WTC11 (cell line): Measurements from ENCODE around the gene WDR48. TPM values are rescaled to one million over a fixed set of nuclear protein-coding genes. Genes with fewer than 3 reads are reported as not detected.

Experiments used
- ATAC-seq: fragments of 200-7000 bp; cut with Tn5 transposase; 2 replicates; pipeline ENCODE4 v1.10.0; 2021; ENCODE audit warnings: mild to moderate bottlenecking, moderate library complexity
- CTCF ChIA-PET: fragments of 300-600 bp; sonication (Branson Sonifier 250); formaldehyde crosslinking; loops from one replicate; lab custom pipeline; 2021; ENCODE audit warnings: antibody characterized with exemption; lab: Charles Lee
- POLR2A ChIA-PET: fragments of 350-600 bp; sonication (Branson Sonifier 250); formaldehyde crosslinking; loops from one replicate; lab custom pipeline; 2021; ENCODE audit warnings: antibody characterized with exemption; lab: Charles Lee
- DNase-seq: peaks from one replicate; pipeline ENCODE4 v3.0.0; 2021; ENCODE audit warnings: low spot score
- H3K27ac Mint-ChIP-seq: 2 replicates; pipeline ENCODE4 v1.8.0; 2021; ENCODE audit warnings: mixed read lengths
- H3K27me3 Mint-ChIP-seq: 2 replicates; pipeline ENCODE4 v1.8.0; 2021; ENCODE audit warnings: low read depth, mild to moderate bottlenecking, moderate library complexity, mixed read lengths
- H3K36me3 Mint-ChIP-seq: 2 replicates; pipeline ENCODE4 v1.8.0; 2021; ENCODE audit warnings: mixed read lengths
- H3K4me1 Mint-ChIP-seq: 2 replicates; pipeline ENCODE4 v1.8.0; 2022; ENCODE audit warnings: mixed read lengths
- H3K4me3 Mint-ChIP-seq: 2 replicates; pipeline ENCODE4 v1.8.0; 2021; ENCODE audit warnings: mild to moderate bottlenecking, moderate library complexity, mixed read lengths
- H3K9me3 Mint-ChIP-seq: 2 replicates; pipeline ENCODE4 v1.8.0; 2021; ENCODE audit warnings: mixed read lengths
- ATF1 ChIP-seq: sonication (generic); formaldehyde crosslinking; IDR thresholded peaks from 2 replicates; pipeline ENCODE4 v1.8.1; 2023; ENCODE audit warnings: mild to moderate bottlenecking, moderate library complexity, missing genetic modification reagents
- ESRRA ChIP-seq: sonication (generic); formaldehyde crosslinking; IDR thresholded peaks from 2 replicates; pipeline ENCODE4 v1.8.1; 2022; ENCODE audit warnings: mild to moderate bottlenecking, missing genetic modification reagents, borderline replicate concordance
- FOXK1 ChIP-seq: sonication (generic); formaldehyde crosslinking; IDR thresholded peaks from 2 replicates; pipeline ENCODE4 v1.8.0; 2022; ENCODE audit warnings: mild to moderate bottlenecking, moderate library complexity, missing genetic modification reagents
- GABPB1 ChIP-seq: sonication (generic); formaldehyde crosslinking; IDR thresholded peaks from 2 replicates; pipeline ENCODE4 v1.8.1; 2023; ENCODE audit warnings: mild to moderate bottlenecking, missing genetic modification reagents
- GRHL2 ChIP-seq: fragments of 250-450 bp; sonication (Bioruptor Pico); IDR thresholded peaks from 2 replicates; pipeline ENCODE4 v1.8.0; 2022; ENCODE audit warnings: mild to moderate bottlenecking, moderate library complexity; ENCODE audit not compliant: insufficient replicate concordance, severe bottlenecking
- IRF2 ChIP-seq: sonication (generic); formaldehyde crosslinking; IDR thresholded peaks from 2 replicates; pipeline ENCODE4 v1.8.0; 2022; ENCODE audit warnings: low read depth, missing genetic modification reagents, borderline replicate concordance
- JUN ChIP-seq: sonication (generic); formaldehyde crosslinking; IDR thresholded peaks from 2 replicates; pipeline ENCODE4 v1.8.0; 2023; ENCODE audit warnings: mild to moderate bottlenecking, missing genetic modification reagents
- NFATC4 ChIP-seq: fragments of 250-450 bp; sonication (Bioruptor Pico); IDR thresholded peaks from 2 replicates; pipeline ENCODE4 v1.9.0; 2021; ENCODE audit warnings: mild to moderate bottlenecking
- NR3C1 ChIP-seq: sonication (generic); formaldehyde crosslinking; conservative IDR thresholded peaks from 2 replicates; pipeline ENCODE4 v1.8.1; 2023; ENCODE audit warnings: low read depth, mild to moderate bottlenecking, missing genetic modification reagents
- RELA ChIP-seq: sonication (generic); formaldehyde crosslinking; IDR thresholded peaks from 2 replicates; pipeline ENCODE4 v1.8.1; 2022; ENCODE audit warnings: missing genetic modification reagents, mild to moderate bottlenecking, borderline replicate concordance
- SMAD4 ChIP-seq: sonication (generic); formaldehyde crosslinking; IDR thresholded peaks from 2 replicates; pipeline ENCODE4 v1.8.0; 2022; ENCODE audit warnings: mild to moderate bottlenecking, missing genetic modification reagents
- ZNF232 ChIP-seq: sonication (generic); formaldehyde crosslinking; IDR thresholded peaks from 2 replicates; pipeline ENCODE4 v1.8.0; 2022; ENCODE audit warnings: mild to moderate bottlenecking, missing genetic modification reagents
- total RNA-seq: library from RNA; stranded (reverse); gene quantifications from 3 replicates; pipeline ENCODE4 v1.2.3, GENCODE V29; 2021
- TF ChIP-seq, protein P1 (sequence below): sonication (generic); formaldehyde crosslinking; conservative IDR thresholded peaks from 2 replicates; pipeline ENCODE4 v1.8.1; 2023; ENCODE audit warnings: mild to moderate bottlenecking, low read depth, missing genetic modification reagents, moderate library complexity
- TF ChIP-seq, protein P2 (sequence below): sonication (generic); formaldehyde crosslinking; IDR thresholded peaks from 2 replicates; pipeline ENCODE4 v1.8.1; 2022; ENCODE audit warnings: low read depth, missing genetic modification reagents, borderline replicate concordance
- TF ChIP-seq, protein P3 (sequence below): sonication (generic); formaldehyde crosslinking; IDR thresholded peaks from 2 replicates; pipeline ENCODE4 v1.8.0; 2022; ENCODE audit warnings: mild to moderate bottlenecking, missing genetic modification reagents
- TF ChIP-seq, protein P4 (sequence below): sonication (generic); formaldehyde crosslinking; IDR thresholded peaks from 2 replicates; pipeline ENCODE4 v1.8.0; 2023; ENCODE audit warnings: mild to moderate bottlenecking, missing genetic modification reagents
- TF ChIP-seq, protein P5 (sequence below): sonication (generic); formaldehyde crosslinking; IDR thresholded peaks from 2 replicates; pipeline ENCODE4 v1.8.1; 2023; ENCODE audit warnings: mild to moderate bottlenecking, missing genetic modification reagents, moderate library complexity
- TF ChIP-seq, protein P6 (sequence below): sonication (generic); formaldehyde crosslinking; IDR thresholded peaks from 2 replicates; pipeline ENCODE4 v1.8.0; 2022; ENCODE audit warnings: mild to moderate bottlenecking, missing genetic modification reagents
- TF ChIP-seq, protein P7 (sequence below): sonication (generic); formaldehyde crosslinking; IDR thresholded peaks from 2 replicates; pipeline ENCODE4 v1.8.1; 2023; ENCODE audit warnings: mild to moderate bottlenecking, moderate library complexity, missing genetic modification reagents

WDR48 gene
- total RNA-seq, 1 experiment from 2014 or later = 40.9 TPM

DNA sequence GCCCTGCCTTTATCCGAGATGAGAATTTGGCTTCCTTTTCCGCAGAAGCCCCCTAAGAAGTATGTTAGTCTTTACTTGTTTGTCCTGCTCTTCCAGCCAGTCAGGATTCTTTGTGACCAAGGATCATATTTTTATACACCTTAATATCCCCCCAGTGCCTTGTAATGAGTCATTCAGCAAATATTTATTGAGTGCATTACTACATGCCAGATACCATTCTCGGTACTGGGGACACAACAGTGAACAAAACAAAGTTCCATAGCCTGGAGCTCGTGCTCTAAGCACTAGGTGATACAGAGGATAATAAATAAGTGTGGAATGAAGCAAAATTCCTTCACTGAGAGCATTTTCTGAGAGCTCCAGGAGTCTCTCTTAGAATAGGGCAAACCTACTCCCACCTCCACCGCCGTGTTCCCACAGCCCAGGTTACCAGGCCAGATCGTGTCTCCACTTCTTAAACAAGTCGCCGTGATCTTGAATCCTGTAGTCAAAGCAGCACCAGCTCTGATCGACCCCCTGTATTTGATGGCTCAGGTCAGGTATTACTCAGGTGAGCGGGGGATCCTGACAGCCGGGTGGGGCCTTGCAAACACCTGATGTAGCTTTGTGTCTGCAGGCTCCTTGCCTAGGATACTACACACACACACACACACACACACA lies 74.2 kb downstream of the WDR48 start:
- CTCF ChIA-PET = interaction anchor here (0.6 to 8.7 kb wide), 33 partner anchors 8 to 387 kb away, joined by 3 to 260 read pairs (median 5); partner anchors contain the start of genes CX3CR1 and XIRP1

More for the DNA sequence above, 74.2 kb downstream of the WDR48 start:
- ATAC-seq (no peak; the same call in 1 of the 2 replicates), DNase-seq (no peak)
- no peak overlapping the region for H3K27ac Mint-ChIP-seq
- no peaks in the 10 kb centered on the region for H3K9me3 Mint-ChIP-seq
- POLR2A ChIA-PET = interaction anchor here (0.9 to 1.8 kb wide), 3 partner anchors 52 to 162 kb away, joined by 3 to 7 read pairs (median 6); no protein-coding TSS in a partner anchor
- no peak overlapping the region for H3K4me3 Mint-ChIP-seq
- H3K4me1 Mint-ChIP-seq = peaks cover 5% of the 10 kb centered on the region; the same call in 1 of the 2 replicates
- H3K36me3 Mint-ChIP-seq = no peaks in the 10 kb centered on the region
- no peak for TF ChIP-seq IRF2 (CRISPR knock-in tag)
- no peak for TF ChIP-seq FOXK1 (CRISPR knock-in tag)
- TF ChIP-seq, protein P1, sequence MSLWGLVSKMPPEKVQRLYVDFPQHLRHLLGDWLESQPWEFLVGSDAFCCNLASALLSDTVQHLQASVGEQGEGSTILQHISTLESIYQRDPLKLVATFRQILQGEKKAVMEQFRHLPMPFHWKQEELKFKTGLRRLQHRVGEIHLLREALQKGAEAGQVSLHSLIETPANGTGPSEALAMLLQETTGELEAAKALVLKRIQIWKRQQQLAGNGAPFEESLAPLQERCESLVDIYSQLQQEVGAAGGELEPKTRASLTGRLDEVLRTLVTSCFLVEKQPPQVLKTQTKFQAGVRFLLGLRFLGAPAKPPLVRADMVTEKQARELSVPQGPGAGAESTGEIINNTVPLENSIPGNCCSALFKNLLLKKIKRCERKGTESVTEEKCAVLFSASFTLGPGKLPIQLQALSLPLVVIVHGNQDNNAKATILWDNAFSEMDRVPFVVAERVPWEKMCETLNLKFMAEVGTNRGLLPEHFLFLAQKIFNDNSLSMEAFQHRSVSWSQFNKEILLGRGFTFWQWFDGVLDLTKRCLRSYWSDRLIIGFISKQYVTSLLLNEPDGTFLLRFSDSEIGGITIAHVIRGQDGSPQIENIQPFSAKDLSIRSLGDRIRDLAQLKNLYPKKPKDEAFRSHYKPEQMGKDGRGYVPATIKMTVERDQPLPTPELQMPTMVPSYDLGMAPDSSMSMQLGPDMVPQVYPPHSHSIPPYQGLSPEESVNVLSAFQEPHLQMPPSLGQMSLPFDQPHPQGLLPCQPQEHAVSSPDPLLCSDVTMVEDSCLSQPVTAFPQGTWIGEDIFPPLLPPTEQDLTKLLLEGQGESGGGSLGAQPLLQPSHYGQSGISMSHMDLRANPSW = no peak
- TF ChIP-seq, protein P2, sequence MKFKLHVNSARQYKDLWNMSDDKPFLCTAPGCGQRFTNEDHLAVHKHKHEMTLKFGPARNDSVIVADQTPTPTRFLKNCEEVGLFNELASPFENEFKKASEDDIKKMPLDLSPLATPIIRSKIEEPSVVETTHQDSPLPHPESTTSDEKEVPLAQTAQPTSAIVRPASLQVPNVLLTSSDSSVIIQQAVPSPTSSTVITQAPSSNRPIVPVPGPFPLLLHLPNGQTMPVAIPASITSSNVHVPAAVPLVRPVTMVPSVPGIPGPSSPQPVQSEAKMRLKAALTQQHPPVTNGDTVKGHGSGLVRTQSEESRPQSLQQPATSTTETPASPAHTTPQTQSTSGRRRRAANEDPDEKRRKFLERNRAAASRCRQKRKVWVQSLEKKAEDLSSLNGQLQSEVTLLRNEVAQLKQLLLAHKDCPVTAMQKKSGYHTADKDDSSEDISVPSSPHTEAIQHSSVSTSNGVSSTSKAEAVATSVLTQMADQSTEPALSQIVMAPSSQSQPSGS (CRISPR knock-in tag) = no peak
- TF ChIP-seq GABPB1 (CRISPR knock-in tag) = no peak
- TF ChIP-seq, protein P3, sequence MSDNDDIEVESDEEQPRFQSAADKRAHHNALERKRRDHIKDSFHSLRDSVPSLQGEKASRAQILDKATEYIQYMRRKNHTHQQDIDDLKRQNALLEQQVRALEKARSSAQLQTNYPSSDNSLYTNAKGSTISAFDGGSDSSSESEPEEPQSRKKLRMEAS (CRISPR knock-in tag) = no peak
- no peak for TF ChIP-seq ESRRA
- TF ChIP-seq, protein P4, sequence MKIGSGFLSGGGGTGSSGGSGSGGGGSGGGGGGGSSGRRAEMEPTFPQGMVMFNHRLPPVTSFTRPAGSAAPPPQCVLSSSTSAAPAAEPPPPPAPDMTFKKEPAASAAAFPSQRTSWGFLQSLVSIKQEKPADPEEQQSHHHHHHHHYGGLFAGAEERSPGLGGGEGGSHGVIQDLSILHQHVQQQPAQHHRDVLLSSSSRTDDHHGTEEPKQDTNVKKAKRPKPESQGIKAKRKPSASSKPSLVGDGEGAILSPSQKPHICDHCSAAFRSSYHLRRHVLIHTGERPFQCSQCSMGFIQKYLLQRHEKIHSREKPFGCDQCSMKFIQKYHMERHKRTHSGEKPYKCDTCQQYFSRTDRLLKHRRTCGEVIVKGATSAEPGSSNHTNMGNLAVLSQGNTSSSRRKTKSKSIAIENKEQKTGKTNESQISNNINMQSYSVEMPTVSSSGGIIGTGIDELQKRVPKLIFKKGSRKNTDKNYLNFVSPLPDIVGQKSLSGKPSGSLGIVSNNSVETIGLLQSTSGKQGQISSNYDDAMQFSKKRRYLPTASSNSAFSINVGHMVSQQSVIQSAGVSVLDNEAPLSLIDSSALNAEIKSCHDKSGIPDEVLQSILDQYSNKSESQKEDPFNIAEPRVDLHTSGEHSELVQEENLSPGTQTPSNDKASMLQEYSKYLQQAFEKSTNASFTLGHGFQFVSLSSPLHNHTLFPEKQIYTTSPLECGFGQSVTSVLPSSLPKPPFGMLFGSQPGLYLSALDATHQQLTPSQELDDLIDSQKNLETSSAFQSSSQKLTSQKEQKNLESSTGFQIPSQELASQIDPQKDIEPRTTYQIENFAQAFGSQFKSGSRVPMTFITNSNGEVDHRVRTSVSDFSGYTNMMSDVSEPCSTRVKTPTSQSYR (CRISPR knock-in tag) = no peak
- TF ChIP-seq ZNF232 = no peak
- no peak for TF ChIP-seq GRHL2 (CRISPR knock-in tag)
- TF ChIP-seq, protein P5, sequence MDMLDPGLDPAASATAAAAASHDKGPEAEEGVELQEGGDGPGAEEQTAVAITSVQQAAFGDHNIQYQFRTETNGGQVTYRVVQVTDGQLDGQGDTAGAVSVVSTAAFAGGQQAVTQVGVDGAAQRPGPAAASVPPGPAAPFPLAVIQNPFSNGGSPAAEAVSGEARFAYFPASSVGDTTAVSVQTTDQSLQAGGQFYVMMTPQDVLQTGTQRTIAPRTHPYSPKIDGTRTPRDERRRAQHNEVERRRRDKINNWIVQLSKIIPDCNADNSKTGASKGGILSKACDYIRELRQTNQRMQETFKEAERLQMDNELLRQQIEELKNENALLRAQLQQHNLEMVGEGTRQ (CRISPR knock-in tag) = no peak
- no peak for TF ChIP-seq NFATC4 (CRISPR knock-in tag)
- TF ChIP-seq, protein P6, sequence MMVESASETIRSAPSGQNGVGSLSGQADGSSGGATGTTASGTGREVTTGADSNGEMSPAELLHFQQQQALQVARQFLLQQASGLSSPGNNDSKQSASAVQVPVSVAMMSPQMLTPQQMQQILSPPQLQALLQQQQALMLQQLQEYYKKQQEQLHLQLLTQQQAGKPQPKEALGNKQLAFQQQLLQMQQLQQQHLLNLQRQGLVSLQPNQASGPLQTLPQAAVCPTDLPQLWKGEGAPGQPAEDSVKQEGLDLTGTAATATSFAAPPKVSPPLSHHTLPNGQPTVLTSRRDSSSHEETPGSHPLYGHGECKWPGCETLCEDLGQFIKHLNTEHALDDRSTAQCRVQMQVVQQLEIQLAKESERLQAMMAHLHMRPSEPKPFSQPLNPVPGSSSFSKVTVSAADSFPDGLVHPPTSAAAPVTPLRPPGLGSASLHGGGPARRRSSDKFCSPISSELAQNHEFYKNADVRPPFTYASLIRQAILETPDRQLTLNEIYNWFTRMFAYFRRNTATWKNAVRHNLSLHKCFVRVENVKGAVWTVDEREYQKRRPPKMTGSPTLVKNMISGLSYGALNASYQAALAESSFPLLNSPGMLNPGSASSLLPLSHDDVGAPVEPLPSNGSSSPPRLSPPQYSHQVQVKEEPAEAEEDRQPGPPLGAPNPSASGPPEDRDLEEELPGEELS (CRISPR knock-in tag) = no peak
- TF ChIP-seq NR3C1 (CRISPR knock-in tag) = no peak
- TF ChIP-seq SMAD4 (CRISPR knock-in tag) = no peak
- no peak for TF ChIP-seq ATF1 (CRISPR knock-in tag)
- TF ChIP-seq, protein P7, sequence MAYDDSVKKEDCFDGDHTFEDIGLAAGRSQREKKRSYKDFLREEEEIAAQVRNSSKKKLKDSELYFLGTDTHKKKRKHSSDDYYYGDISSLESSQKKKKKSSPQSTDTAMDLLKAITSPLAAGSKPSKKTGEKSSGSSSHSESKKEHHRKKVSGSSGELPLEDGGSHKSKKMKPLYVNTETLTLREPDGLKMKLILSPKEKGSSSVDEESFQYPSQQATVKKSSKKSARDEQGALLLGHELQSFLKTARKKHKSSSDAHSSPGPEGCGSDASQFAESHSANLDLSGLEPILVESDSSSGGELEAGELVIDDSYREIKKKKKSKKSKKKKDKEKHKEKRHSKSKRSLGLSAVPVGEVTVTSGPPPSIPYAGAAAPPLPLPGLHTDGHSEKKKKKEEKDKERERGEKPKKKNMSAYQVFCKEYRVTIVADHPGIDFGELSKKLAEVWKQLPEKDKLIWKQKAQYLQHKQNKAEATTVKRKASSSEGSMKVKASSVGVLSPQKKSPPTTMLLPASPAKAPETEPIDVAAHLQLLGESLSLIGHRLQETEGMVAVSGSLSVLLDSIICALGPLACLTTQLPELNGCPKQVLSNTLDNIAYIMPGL = no peak
- no peak for TF ChIP-seq JUN (CRISPR knock-in tag)
- no peak for TF ChIP-seq RELA (CRISPR knock-in tag)
- TF ChIP-seq, all 79 proteins: peak for 0
- no peaks in the 10 kb centered on the region for H3K27me3 Mint-ChIP-seq
